ENCODE data around the gene SORCS2.

The SORCS2 gene

GRCh38 chr4:7542781-7543180 lies 350.4 kb downstream of the SORCS2 start:
- no peak for DNase-seq

GRCh38 chr4:7546152-7546808 lies 353.9 kb downstream of the SORCS2 start:
- DNase-seq, result no peak

- no peak for DNase-seq
These were observed 354.6 kb downstream of the SORCS2 start for GRCh38 chr4:7546809-7547367.

GRCh38 chr4:7547368-7548040 lies 355.2 kb downstream of the SORCS2 start:
- no peak for DNase-seq

GRCh38 chr4:7549866-7550265 lies 357.5 kb downstream of the SORCS2 start:
- DNase-seq, result no peak

- no peak for DNase-seq
These were observed 360.1 kb downstream of the SORCS2 start for GRCh38 chr4:7552466-7552865.

GRCh38 chr4:7553280-7553679 lies 360.9 kb downstream of the SORCS2 start:
- no peak for DNase-seq

GRCh38 chr4:7554905-7555304 lies 362.6 kb downstream of the SORCS2 start:
- no peak for DNase-seq

GRCh38 chr4:7556558-7556957 lies 364.2 kb downstream of the SORCS2 start:
- no peak for DNase-seq

GRCh38 chr4:7557456-7557855 lies 365.1 kb downstream of the SORCS2 start:
- no peak for DNase-seq

- DNase-seq, result no peak
These were observed 366.1 kb downstream of the SORCS2 start for GRCh38 chr4:7558436-7558835.

GRCh38 chr4:7559316-7559715 lies 367.0 kb downstream of the SORCS2 start:
- DNase-seq, result no peak

GRCh38 chr4:7559741-7560395 lies 367.5 kb downstream of the SORCS2 start:
- DNase-seq, result no peak

- DNase-seq, result no peak
These were observed 369.2 kb downstream of the SORCS2 start for GRCh38 chr4:7561557-7561956.

- no peak for DNase-seq
These were observed 371.9 kb downstream of the SORCS2 start for GRCh38 chr4:7564242-7564641.

- DNase-seq, result no peak
These were observed 373.1 kb downstream of the SORCS2 start for GRCh38 chr4:7565483-7565882.

GRCh38 chr4:7569810-7570783 lies 377.8 kb downstream of the SORCS2 start:
- DNase-seq, result no peak

- no peak for DNase-seq
These were observed 378.7 kb downstream of the SORCS2 start for GRCh38 chr4:7571001-7571400.

GRCh38 chr4:7571701-7572100 lies 379.4 kb downstream of the SORCS2 start:
- no peak for DNase-seq

GRCh38 chr4:7572894-7573293 lies 380.6 kb downstream of the SORCS2 start:
- DNase-seq, result no peak

GRCh38 chr4:7573576-7574091 lies 381.3 kb downstream of the SORCS2 start:
- DNase-seq, result no peak

GRCh38 chr4:7574287-7575014 lies 382.1 kb downstream of the SORCS2 start:
- no peak for DNase-seq

Measured in NCI-H2081 treated with DMSO at 0.1 percent for 48 hours (cell line).